K562 (cell line): Measurements from ENCODE around the gene WDR27. TPM values are rescaled to one million over a fixed set of nuclear protein-coding genes. Genes with fewer than 3 reads are reported as not detected.

Experiments
- ATAC-seq: fragments of 200-7000 bp; cut with Tn5 transposase; 3 replicates; pipeline ENCODE4 v1.9.1; 2020; ENCODE audit warnings: moderate library complexity
- BruUV-seq: library from RNA; stranded (reverse); fragments of 400-500 nt; replicated peaks from 2 replicates; lab custom pipeline; 2021; lab: Mats Ljungman, UMichigan
- CTCF ChIA-PET: fragments of 300-600 bp; formaldehyde crosslinking; extraction: SDS; loops from one replicate; lab custom pipeline; 2021; ENCODE audit warnings: low intra/inter-chr PET ratio; lab: Yijun Ruan, JAX
- POLR2A ChIA-PET: fragments of 300-600, 350-650 bp; sonication (Branson Sonifier 250); formaldehyde crosslinking; extraction: SDS; loops from one replicate; lab custom pipeline; 2021; ENCODE audit warnings: antibody characterized with exemption, inconsistent platforms; lab: Yijun Ruan, JAX
- DNase-seq, 4 experiments: peaks; one replicate each; pipeline versions ENCODE4 v3.0.0 to v3.0.0-alpha.2; 2011 to 2018; ENCODE audit warnings: low spot score in 3 of 4, mixed read lengths in 3 of 4; ENCODE audit errors: extremely low read depth in 1 of 4
- FAIRE-seq: peaks from 2 replicates; lab custom pipeline; 2011; peaks lifted over from hg19 to GRCh38; lab: Jason Lieb, UNC
- H2AFZ ChIP-seq: 2 replicates; pipeline ENCODE4 v1.6.0; 2011; ENCODE audit warnings: low read depth, low read length, control low read depth, inconsistent platforms
- H3K27ac ChIP-seq: fragments of 200-600 bp; 3 replicates; pipeline ENCODE4 v1.8.0; 2011; ENCODE audit warnings: low read depth, mild to moderate bottlenecking, control low read depth, inconsistent platforms, low read length, moderate library complexity, mixed read lengths; ENCODE audit errors: extremely low read depth
- H3K27me3 ChIP-seq, 2 experiments: fragments of 300-600 bp in 1 of 2; 2 replicates in 1 of 2; 3 replicates in 1 of 2; pipeline versions ENCODE4 v1.6.0 to v1.8.0; 2011; ENCODE audit warnings: inconsistent platforms in 2 of 2, low read length in 2 of 2, mild to moderate bottlenecking in 1 of 2, mixed read lengths in 1 of 2, moderate library complexity in 1 of 2; ENCODE audit not compliant: control insufficient read depth in 2 of 2, insufficient read depth in 2 of 2
- H3K36me3 ChIP-seq: fragments of 300-600 bp; 3 replicates; pipeline ENCODE4 v1.8.0; 2011; ENCODE audit warnings: mild to moderate bottlenecking, low read length, inconsistent platforms; ENCODE audit not compliant: control insufficient read depth, insufficient read depth
- H3K4me1 ChIP-seq, 2 experiments: fragments of 200-600 bp in 1 of 2; replicated peaks in 1 of 2; 2 replicates in 1 of 2; 3 replicates in 1 of 2; pipeline versions ENCODE4 v1.5.1 to v1.8.0; 2011; ENCODE audit warnings: inconsistent platforms in 2 of 2, low read length in 2 of 2, mild to moderate bottlenecking in 1 of 2, mixed read lengths in 1 of 2, moderate library complexity in 1 of 2; ENCODE audit not compliant: control insufficient read depth in 2 of 2, insufficient read depth in 2 of 2
- H3K4me2 ChIP-seq: 2 replicates; pipeline ENCODE4 v1.6.1; 2011; ENCODE audit warnings: low read length, control low read depth, inconsistent platforms, mixed read lengths; ENCODE audit not compliant: insufficient read depth
- H3K4me3 ChIP-seq: fragments of 200-600 bp; sonication (generic), shearing (Covaris generic); 2 replicates; pipeline ENCODE4 v1.5.1; 2016; ENCODE audit warnings: control low read depth, inconsistent platforms
- H3K79me2 ChIP-seq: fragments of 200-600 bp; 3 replicates; pipeline ENCODE4 v1.8.0; 2011; ENCODE audit warnings: low read length, inconsistent platforms; ENCODE audit not compliant: control insufficient read depth, insufficient read depth
- H3K9ac ChIP-seq, 2 experiments: 2 replicates each; pipeline versions ENCODE4 v1.6.0 to v1.6.1; 2011; ENCODE audit warnings: low read depth in 2 of 2, low read length in 2 of 2, control low read depth in 1 of 2, inconsistent platforms in 1 of 2, mild to moderate bottlenecking in 1 of 2, mixed read lengths in 1 of 2; ENCODE audit not compliant: insufficient read depth in 1 of 2
- H3K9me1 ChIP-seq: one replicate; pipeline ENCODE4 v1.6.0; 2011; ENCODE audit warnings: inconsistent platforms, mild to moderate bottlenecking, low read length, moderate library complexity; ENCODE audit not compliant: control insufficient read depth, insufficient read depth
- H3K9me3 ChIP-seq: replicated peaks from 2 replicates; pipeline ENCODE4 v1.5.1; 2011; ENCODE audit warnings: low read depth, low read length, inconsistent platforms; ENCODE audit not compliant: control insufficient read depth, insufficient read depth
- H4K20me1 ChIP-seq: replicated peaks from 2 replicates; pipeline ENCODE4 v1.6.1; 2011; ENCODE audit warnings: low read length, inconsistent platforms, mixed read lengths; ENCODE audit not compliant: control insufficient read depth, insufficient read depth
- CBX3 ChIP-seq, 2 experiments: IDR thresholded peaks; 1 replicate in 1 of 2; 2 replicates in 1 of 2; pipeline ENCODE4 v1.6.1; 2012; ENCODE audit warnings: inconsistent platforms in 2 of 2, low read length in 2 of 2, borderline replicate concordance in 1 of 2, control low read depth in 1 of 2
- FOXA3 ChIP-seq, 2 experiments: fragments of 450-650 bp in 1 of 2; sonication (generic) in 1 of 2; formaldehyde crosslinking; IDR thresholded peaks in 1 of 2; conservative IDR thresholded peaks in 1 of 2; 2 replicates each; pipeline versions ENCODE4 v1.4.0 to v1.8.0; 2020 to 2022; ENCODE audit warnings: mild to moderate bottlenecking in 2 of 2, missing genetic modification reagents in 1 of 2
- KDM4B ChIP-seq, 2 experiments: fragments of 450-650 bp in 1 of 2; sonication (generic) in 1 of 2; IDR thresholded peaks; 2 replicates each; pipeline ENCODE4 v1.6.1; 2016 to 2017; ENCODE audit warnings: borderline replicate concordance in 2 of 2, antibody characterized with exemption in 1 of 2, low read depth in 1 of 2, mild to moderate bottlenecking in 1 of 2
- L3MBTL2 ChIP-seq: fragments of 450-650 bp; IDR thresholded peaks from 2 replicates; pipeline ENCODE4 v1.6.1; 2016; ENCODE audit warnings: mild to moderate bottlenecking, moderate library complexity
- NCOA1 ChIP-seq: fragments of 450-650 bp; IDR thresholded peaks from 2 replicates; pipeline ENCODE4 v1.6.1; 2016; ENCODE audit warnings: low read depth
- RBFOX2 ChIP-seq: fragments of 200-400 bp; formaldehyde crosslinking; IDR thresholded peaks from 2 replicates; pipeline ENCODE4 v1.6.1; 2017; ENCODE audit warnings: low read depth, mild to moderate bottlenecking, low read length, moderate library complexity
- SIN3A ChIP-seq, 2 experiments: fragments of 150-350 bp in 1 of 2; IDR thresholded peaks; 2 replicates each; pipeline ENCODE4 v1.6.1; 2011 to 2016; ENCODE audit warnings: borderline replicate concordance in 2 of 2, low read depth in 2 of 2, low read length in 2 of 2, mild to moderate bottlenecking in 2 of 2, moderate library complexity in 2 of 2; ENCODE audit not compliant: control insufficient read depth in 1 of 2
- SIN3B ChIP-seq: fragments of 450-650 bp; IDR thresholded peaks from 2 replicates; pipeline ENCODE4 v1.6.1; 2017; ENCODE audit warnings: low read depth, mild to moderate bottlenecking, moderate library complexity
- SPI1 ChIP-seq: IDR thresholded peaks from 2 replicates; pipeline ENCODE4 v1.6.1; 2011; ENCODE audit warnings: low read depth, low read length, control low read depth, borderline replicate concordance
- ZNF121 ChIP-seq: sonication (generic); formaldehyde crosslinking; conservative IDR thresholded peaks from 2 replicates; pipeline ENCODE4 v1.8.0; 2022; ENCODE audit warnings: missing genetic modification reagents
- ZNF584 ChIP-seq: fragments of 200-800 bp; sonication (Bioruptor generic); IDR thresholded peaks from 2 replicates; pipeline ENCODE4 v1.6.1; 2016; ENCODE audit warnings: low read depth, mild to moderate bottlenecking, missing genetic modification characterization, missing compliant biosample characterization
- WGBS: fragments of 100-300 bp; shearing (Covaris generic); methylation state at CpG from one replicate; pipeline ENCODE4 v1.1.6; 2016; ENCODE audit warnings: low coverage, mixed read lengths; ENCODE audit not compliant: insufficient coverage; ENCODE audit errors: missing lambda C conversion rate; 5-methylcytosine and 5-hydroxymethylcytosine counted together
- in situ Hi-C: fragments of 300-500 bp; cut with MboI; formaldehyde crosslinking; loops from 4 replicates; pipeline ENCODE4 v1.15.0; 2018; ENCODE audit warnings: inconsistent platforms, mixed read lengths
- intact Hi-C: fragments of 100-400 bp; cut with micrococcal nuclease; formaldehyde crosslinking; loops from 2 replicates; pipeline ENCODE4 v1.14.2; 2022
- polyA plus RNA-seq, 8 experiments: library from polyadenylated mRNA; depleted of rRNA in 4 of 8; stranded (reverse) in 5 of 8; unstranded in 3 of 8; fragments of >200 nt; fragmentation: Nextera tagmentation in 2 of 8; fragmentation: Illumina TruSeq in 1 of 8; extraction: Ambion mirVana in 2 of 8; extraction: Trizol in 1 of 8; gene quantifications; 2 replicates each; pipeline versions ENCODE4 v1.2.1 to v1.2.3, GENCODE V29; 2011 to 2014; ENCODE audit warnings: inconsistent platforms in 1 of 8, missing spikeins in 1 of 8
- total RNA-seq, 7 experiments: library from RNA; depleted of rRNA in 6 of 7; stranded (reverse); fragments of >200 nt in 6 of 7; fragmentation: Illumina TruSeq in 2 of 7; extraction: Trizol in 2 of 7; gene quantifications; 2 replicates each; pipeline versions ENCODE4 v1.2.1 to v1.2.3, GENCODE V29; 2011 to 2021; ENCODE audit warnings: low replicate concordance in 1 of 7
- TF ChIP-seq, protein P1 (sequence below): fragments of 250-450 bp; sonication (Bioruptor Pico); IDR thresholded peaks from 2 replicates; pipeline ENCODE4 v1.5.0; 2020; ENCODE audit warnings: mild to moderate bottlenecking, borderline replicate concordance
- TF ChIP-seq, protein P2 (sequence below): fragments of 250-450 bp; sonication (Bioruptor Pico); IDR thresholded peaks from 2 replicates; pipeline ENCODE4 v1.8.0; 2022; ENCODE audit warnings: inconsistent platforms, mild to moderate bottlenecking, moderate library complexity, borderline replicate concordance

WDR27 gene
- total and polyA plus RNA-seq, 9 of the 15 experiments (the other 6 are each of a cell fraction or from before 2014, with no cell fraction given) = 4.3 to 77.2 (median 22.7) TPM

DNA sequence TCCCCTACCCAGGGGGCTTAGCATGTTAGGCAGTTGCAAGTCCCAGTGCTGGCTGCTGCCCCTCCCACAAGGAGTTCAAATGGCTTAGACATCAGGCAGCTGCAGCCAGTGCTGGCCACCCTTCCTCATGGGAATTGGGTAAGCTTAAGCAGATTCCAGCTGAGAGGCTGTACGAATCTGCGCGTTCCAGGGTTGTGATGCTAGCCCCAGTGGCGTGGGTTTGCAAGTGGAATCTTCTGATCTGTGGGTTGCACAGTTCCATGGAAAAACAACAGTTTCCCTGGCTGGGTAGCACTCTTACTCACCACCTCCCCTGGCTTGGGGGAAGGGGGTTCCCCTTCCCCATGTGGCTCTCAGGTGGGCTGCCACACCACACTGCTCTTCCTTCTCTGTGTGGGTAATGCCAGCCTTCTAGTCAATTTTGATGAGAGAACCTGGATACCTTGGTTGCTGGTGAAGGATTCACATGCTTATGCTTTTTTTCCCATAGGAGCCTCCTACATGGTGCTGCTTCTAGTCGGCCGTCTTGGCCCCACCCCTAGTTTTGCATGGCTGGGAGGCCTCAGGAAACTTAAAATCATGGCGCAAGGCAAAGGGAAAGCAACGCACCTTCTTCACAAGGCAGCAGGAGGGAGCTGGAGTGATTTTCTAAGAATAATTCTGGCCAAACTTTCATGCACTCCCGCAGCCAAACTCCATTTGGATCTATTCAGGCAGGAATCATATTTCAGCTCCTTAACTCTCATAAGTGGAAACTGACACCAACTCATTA lies 36.6 kb upstream of the WDR27 start:
- H3K9ac ChIP-seq = no peak overlapping the region
- no peaks in the 10 kb centered on the region for H3K79me2 ChIP-seq
- no peaks in the 10 kb centered on the region for H3K36me3 ChIP-seq
- H3K4me3 ChIP-seq = no peak overlapping the region
- ChIA-PET POLR2A (interaction anchor here (0.6 to 2.4 kb wide), 4 partner anchors 12 to 16 kb away, joined by 3 to 6 read pairs (median 4); partner anchors contain the start of genes DYNLT2 and ERMARD), CTCF (no interaction called here)
- intact Hi-C loops = no loop called here
- no peaks in the 10 kb centered on the region for H4K20me1 ChIP-seq
- no peak overlapping the region for H3K4me2 ChIP-seq
- peak; percentile 71 for ATAC-seq
- in situ Hi-C loops = no loop called here
- no peaks in the 10 kb centered on the region for H3K4me1 ChIP-seq
- H3K9me1 ChIP-seq = no peaks in the 10 kb centered on the region
- DNase-seq = no peak
- no peaks in the 10 kb centered on the region for H3K27me3 ChIP-seq
- WGBS = 26% methylated on average over 9 of the region's 9 CpGs
- H2AFZ ChIP-seq = peak overlapping the region; percentile 41; the same call in 1 of the 2 replicates
- FAIRE-seq = no peak
- H3K27ac ChIP-seq = no peak overlapping the region
- no TSS peak for BruUV-seq
- TF ChIP-seq SPI1 = no peak
- TF ChIP-seq FOXA3 (CRISPR knock-in tag; conservative IDR thresholded peaks at IDR 0.05 in 1 of 2, IDR thresholded peaks at IDR 0.05 in 1 of 2) = no peak
- TF ChIP-seq NCOA1 = no peak
- TF ChIP-seq, protein P1, sequence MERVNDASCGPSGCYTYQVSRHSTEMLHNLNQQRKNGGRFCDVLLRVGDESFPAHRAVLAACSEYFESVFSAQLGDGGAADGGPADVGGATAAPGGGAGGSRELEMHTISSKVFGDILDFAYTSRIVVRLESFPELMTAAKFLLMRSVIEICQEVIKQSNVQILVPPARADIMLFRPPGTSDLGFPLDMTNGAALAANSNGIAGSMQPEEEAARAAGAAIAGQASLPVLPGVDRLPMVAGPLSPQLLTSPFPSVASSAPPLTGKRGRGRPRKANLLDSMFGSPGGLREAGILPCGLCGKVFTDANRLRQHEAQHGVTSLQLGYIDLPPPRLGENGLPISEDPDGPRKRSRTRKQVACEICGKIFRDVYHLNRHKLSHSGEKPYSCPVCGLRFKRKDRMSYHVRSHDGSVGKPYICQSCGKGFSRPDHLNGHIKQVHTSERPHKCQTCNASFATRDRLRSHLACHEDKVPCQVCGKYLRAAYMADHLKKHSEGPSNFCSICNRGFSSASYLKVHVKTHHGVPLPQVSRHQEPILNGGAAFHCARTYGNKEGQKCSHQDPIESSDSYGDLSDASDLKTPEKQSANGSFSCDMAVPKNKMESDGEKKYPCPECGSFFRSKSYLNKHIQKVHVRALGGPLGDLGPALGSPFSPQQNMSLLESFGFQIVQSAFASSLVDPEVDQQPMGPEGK (CRISPR knock-in tag) = no peak
- no peak for TF ChIP-seq SIN3B
- TF ChIP-seq, protein P2, sequence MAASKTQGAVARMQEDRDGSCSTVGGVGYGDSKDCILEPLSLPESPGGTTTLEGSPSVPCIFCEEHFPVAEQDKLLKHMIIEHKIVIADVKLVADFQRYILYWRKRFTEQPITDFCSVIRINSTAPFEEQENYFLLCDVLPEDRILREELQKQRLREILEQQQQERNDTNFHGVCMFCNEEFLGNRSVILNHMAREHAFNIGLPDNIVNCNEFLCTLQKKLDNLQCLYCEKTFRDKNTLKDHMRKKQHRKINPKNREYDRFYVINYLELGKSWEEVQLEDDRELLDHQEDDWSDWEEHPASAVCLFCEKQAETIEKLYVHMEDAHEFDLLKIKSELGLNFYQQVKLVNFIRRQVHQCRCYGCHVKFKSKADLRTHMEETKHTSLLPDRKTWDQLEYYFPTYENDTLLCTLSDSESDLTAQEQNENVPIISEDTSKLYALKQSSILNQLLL = no peak
- TF ChIP-seq RBFOX2 = no peak
- TF ChIP-seq SIN3A (IDR thresholded peaks at IDR 0.05; ENCODE audit: borderline replicate concordance in 2 of 2, control insufficient read depth in 1 of 2, low read depth in 2 of 2, low read length in 2 of 2) = no peak
- TF ChIP-seq ZNF584 (CRISPR knock-in tag) = no peak
- TF ChIP-seq CBX3 (IDR thresholded peaks at IDR 0.05; ENCODE audit: borderline replicate concordance in 1 of 2, low read length in 2 of 2) = no peak
- no peak for TF ChIP-seq KDM4B (IDR thresholded peaks at IDR 0.05; ENCODE audit: borderline replicate concordance in 2 of 2, low read depth in 1 of 2)
- no peak for TF ChIP-seq ZNF121 (CRISPR knock-in tag)
- no peak for TF ChIP-seq L3MBTL2
- TF ChIP-seq, all 486 proteins: peak for 0
- H3K9me3 ChIP-seq = no peaks in the 10 kb centered on the region
